ENCODE results near the gene GRM3.

Gene GRM3

DNA sequence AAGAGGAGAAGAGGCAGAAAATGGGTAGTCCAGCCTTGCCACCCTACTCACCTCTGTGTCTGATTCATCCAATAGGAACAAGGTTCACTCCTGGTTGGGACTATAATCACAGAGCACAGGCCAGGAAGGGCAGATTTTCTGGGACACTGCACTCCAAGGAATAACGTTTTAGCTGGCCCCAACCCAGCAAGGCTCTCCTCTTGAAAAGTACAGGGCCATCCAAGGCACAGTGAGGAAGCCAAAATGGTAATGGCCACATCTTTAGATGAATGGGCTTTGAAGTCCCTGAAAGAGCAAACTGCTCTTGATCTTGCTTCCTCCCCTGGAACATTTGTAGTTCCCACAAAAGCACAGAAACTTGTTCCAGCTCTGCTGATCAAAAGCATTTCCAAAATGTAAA, 149.4 kb downstream of the GRM3 start:
- H3K27ac ChIP-seq (replicated peaks): no peak overlapping the region
- H3K27me3 ChIP-seq (ENCODE audit: insufficient read depth, poor library complexity, severe bottlenecking): no peaks in the 10 kb centered on the region
- DNase-seq (ENCODE audit: low read depth in 1 of 2, low spot score in 1 of 2): no peak
- H3K4me3 ChIP-seq (replicated peaks; ENCODE audit: insufficient read depth, low read length): no peak overlapping the region
- TF ChIP-seq, protein P1, sequence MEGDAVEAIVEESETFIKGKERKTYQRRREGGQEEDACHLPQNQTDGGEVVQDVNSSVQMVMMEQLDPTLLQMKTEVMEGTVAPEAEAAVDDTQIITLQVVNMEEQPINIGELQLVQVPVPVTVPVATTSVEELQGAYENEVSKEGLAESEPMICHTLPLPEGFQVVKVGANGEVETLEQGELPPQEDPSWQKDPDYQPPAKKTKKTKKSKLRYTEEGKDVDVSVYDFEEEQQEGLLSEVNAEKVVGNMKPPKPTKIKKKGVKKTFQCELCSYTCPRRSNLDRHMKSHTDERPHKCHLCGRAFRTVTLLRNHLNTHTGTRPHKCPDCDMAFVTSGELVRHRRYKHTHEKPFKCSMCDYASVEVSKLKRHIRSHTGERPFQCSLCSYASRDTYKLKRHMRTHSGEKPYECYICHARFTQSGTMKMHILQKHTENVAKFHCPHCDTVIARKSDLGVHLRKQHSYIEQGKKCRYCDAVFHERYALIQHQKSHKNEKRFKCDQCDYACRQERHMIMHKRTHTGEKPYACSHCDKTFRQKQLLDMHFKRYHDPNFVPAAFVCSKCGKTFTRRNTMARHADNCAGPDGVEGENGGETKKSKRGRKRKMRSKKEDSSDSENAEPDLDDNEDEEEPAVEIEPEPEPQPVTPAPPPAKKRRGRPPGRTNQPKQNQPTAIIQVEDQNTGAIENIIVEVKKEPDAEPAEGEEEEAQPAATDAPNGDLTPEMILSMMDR (IDR thresholded peaks at IDR 0.05; ENCODE audit: insufficient read depth, low read length): no peak
- TF ChIP-seq POLR2AphosphoS5 (IDR thresholded peaks at IDR 0.05; ENCODE audit: low read depth) (no peak), GABPA (IDR thresholded peaks at IDR 0.05; ENCODE audit: low read depth) (no peak), SPI1 (IDR thresholded peaks at IDR 0.05; ENCODE audit: borderline replicate concordance, low read depth) (no peak)
- TF ChIP-seq, protein P2, sequence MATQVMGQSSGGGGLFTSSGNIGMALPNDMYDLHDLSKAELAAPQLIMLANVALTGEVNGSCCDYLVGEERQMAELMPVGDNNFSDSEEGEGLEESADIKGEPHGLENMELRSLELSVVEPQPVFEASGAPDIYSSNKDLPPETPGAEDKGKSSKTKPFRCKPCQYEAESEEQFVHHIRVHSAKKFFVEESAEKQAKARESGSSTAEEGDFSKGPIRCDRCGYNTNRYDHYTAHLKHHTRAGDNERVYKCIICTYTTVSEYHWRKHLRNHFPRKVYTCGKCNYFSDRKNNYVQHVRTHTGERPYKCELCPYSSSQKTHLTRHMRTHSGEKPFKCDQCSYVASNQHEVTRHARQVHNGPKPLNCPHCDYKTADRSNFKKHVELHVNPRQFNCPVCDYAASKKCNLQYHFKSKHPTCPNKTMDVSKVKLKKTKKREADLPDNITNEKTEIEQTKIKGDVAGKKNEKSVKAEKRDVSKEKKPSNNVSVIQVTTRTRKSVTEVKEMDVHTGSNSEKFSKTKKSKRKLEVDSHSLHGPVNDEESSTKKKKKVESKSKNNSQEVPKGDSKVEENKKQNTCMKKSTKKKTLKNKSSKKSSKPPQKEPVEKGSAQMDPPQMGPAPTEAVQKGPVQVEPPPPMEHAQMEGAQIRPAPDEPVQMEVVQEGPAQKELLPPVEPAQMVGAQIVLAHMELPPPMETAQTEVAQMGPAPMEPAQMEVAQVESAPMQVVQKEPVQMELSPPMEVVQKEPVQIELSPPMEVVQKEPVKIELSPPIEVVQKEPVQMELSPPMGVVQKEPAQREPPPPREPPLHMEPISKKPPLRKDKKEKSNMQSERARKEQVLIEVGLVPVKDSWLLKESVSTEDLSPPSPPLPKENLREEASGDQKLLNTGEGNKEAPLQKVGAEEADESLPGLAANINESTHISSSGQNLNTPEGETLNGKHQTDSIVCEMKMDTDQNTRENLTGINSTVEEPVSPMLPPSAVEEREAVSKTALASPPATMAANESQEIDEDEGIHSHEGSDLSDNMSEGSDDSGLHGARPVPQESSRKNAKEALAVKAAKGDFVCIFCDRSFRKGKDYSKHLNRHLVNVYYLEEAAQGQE (IDR thresholded peaks at IDR 0.05; ENCODE audit: insufficient replicate concordance, low read depth): no peak

DNA sequence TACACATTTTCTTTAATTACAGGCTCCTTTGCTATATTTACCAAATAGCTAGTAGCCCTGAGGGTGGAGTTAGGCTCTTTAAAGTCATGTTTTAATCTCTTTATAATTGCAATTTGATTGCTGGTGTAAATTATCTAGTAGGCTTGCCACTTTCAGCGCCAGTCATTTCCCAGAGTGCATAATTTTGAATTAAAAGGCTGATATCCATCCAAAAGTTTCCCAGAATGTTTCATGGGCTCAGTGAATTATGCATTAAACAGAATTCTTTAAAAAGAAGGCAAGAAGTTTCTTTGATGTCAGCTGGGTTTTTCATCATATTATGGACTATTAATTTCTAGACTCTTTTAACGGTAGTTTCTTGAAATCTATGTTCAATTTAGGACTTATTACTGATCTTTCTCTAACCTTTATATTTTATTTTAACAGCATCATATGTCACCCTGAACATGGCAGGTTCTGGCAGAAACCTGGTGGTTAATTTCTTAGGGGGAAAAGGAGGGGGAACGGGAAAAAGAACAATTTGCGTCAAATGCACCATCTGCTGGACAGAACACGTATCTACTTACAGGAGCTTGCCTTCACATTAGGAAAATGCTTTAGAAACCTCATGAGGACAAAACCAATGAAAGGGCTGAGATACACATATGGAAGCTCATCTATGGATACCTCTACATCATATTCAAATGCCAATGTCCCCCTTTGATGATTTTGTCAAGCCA, 171.1 kb downstream of the GRM3 start:
- TF ChIP-seq, protein P2 (IDR thresholded peaks at IDR 0.05; ENCODE audit: insufficient replicate concordance, low read depth): no peak
- TF ChIP-seq POLR2AphosphoS5 (IDR thresholded peaks at IDR 0.05; ENCODE audit: low read depth): no peak
- TF ChIP-seq GABPA (IDR thresholded peaks at IDR 0.05; ENCODE audit: low read depth): no peak
- TF ChIP-seq, protein P1 (IDR thresholded peaks at IDR 0.05; ENCODE audit: insufficient read depth, low read length): no peak
- TF ChIP-seq SPI1 (IDR thresholded peaks at IDR 0.05; ENCODE audit: borderline replicate concordance, low read depth): no peak
- no peak for DNase-seq (ENCODE audit: low read depth in 1 of 2, low spot score in 1 of 2)
- no peak overlapping the region for H3K27ac ChIP-seq (replicated peaks)

DNA sequence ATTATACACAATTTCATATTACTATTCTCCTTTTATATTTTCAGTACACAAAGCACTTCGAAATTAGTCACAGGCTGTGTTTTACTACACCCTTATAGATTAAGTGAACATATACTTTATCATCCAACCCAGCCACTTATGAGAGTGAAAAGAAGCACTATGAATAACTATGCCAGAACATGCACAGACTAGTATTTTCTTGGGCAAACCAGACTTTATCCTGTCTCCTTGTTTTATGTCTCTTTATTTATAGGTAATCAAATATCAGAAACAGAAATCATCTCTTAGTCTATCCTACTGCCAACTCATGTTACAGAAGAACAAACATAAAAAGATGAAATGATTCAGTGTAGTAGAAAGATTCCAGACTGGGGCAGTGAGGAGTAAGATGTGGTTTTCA, 171.8 kb downstream of the GRM3 start:
- no peak for DNase-seq (ENCODE audit: low read depth in 1 of 2, low spot score in 1 of 2)
- TF ChIP-seq, protein P1 (IDR thresholded peaks at IDR 0.05; ENCODE audit: insufficient read depth, low read length): no peak
- no peak for TF ChIP-seq GABPA (IDR thresholded peaks at IDR 0.05; ENCODE audit: low read depth)
- TF ChIP-seq, protein P2 (IDR thresholded peaks at IDR 0.05; ENCODE audit: insufficient replicate concordance, low read depth): no peak
- no peak for TF ChIP-seq SPI1 (IDR thresholded peaks at IDR 0.05; ENCODE audit: borderline replicate concordance, low read depth)
- TF ChIP-seq POLR2AphosphoS5 (IDR thresholded peaks at IDR 0.05; ENCODE audit: low read depth): no peak
- H3K27me3 ChIP-seq (ENCODE audit: insufficient read depth, poor library complexity, severe bottlenecking): no peaks in the 10 kb centered on the region
- H3K4me3 ChIP-seq (replicated peaks; ENCODE audit: insufficient read depth, low read length): no peak overlapping the region
- no peak overlapping the region for H3K27ac ChIP-seq (replicated peaks)

More for the DNA sequence above, 171.1 kb downstream of the GRM3 start:
- Histone ChIP-seq H3K4me3 (replicated peaks; ENCODE audit: insufficient read depth, low read length) (no peak overlapping the region), H3K27me3 (ENCODE audit: insufficient read depth, poor library complexity, severe bottlenecking) (no peaks in the 10 kb centered on the region)
